GM18868 (cell line): ENCODE data around the gene ZNF79.
"Not testable (repeated sequence)": the region's sequence is repeated elsewhere in the genome, so short reads cannot be mapped to it uniquely, and the experiment has no call there.

Experiments used
- ATAC-seq: cut with Tn5 transposase; IDR thresholded peaks from one replicate; pipeline ENCODE4 v1.9.1; 2021; ENCODE audit warnings: mild to moderate bottlenecking, moderate library complexity; ENCODE audit not compliant: unreplicated experiment

ZNF79 gene

GRCh38 chr9:127451858-127452656 is 27.9 kb downstream of the ZNF79 start:
- ATAC-seq: peak; percentile 16

- ATAC-seq: no peak
Measured at GRCh38 chr9:127452691-127453090, 28.5 kb downstream of the ZNF79 start.

GRCh38 chr9:127455324-127455992 is 31.3 kb downstream of the ZNF79 start:
- no peak for ATAC-seq

- ATAC-seq: no peak
Measured at GRCh38 chr9:127457191-127457878, 33.2 kb downstream of the ZNF79 start.

- no peak for ATAC-seq
Measured at GRCh38 chr9:127458921-127459320, 34.7 kb downstream of the ZNF79 start.

GRCh38 chr9:127463382-127463781 is 39.2 kb downstream of the ZNF79 start:
- no peak for ATAC-seq

- ATAC-seq: no peak
Measured at GRCh38 chr9:127463911-127464310, 39.7 kb downstream of the ZNF79 start.

GRCh38 chr9:127466407-127466917 is 42.3 kb downstream of the ZNF79 start:
- not testable (repeated sequence) for ATAC-seq

- ATAC-seq: no peak
Measured at GRCh38 chr9:127467621-127468020, 43.4 kb downstream of the ZNF79 start.

- ATAC-seq: no peak
Measured at GRCh38 chr9:127470662-127471061, 46.5 kb downstream of the ZNF79 start.

- no peak for ATAC-seq
Measured at GRCh38 chr9:127473501-127473900, 49.3 kb downstream of the ZNF79 start.

GRCh38 chr9:127473932-127474331 is 49.8 kb downstream of the ZNF79 start:
- ATAC-seq: no peak

GRCh38 chr9:127474592-127474991 is 50.4 kb downstream of the ZNF79 start:
- no peak for ATAC-seq

- no peak for ATAC-seq
Measured at GRCh38 chr9:127479507-127480081, 55.4 kb downstream of the ZNF79 start.

- ATAC-seq: no peak
Measured at GRCh38 chr9:127482662-127483061, 58.5 kb downstream of the ZNF79 start.

- no peak for ATAC-seq
Measured at GRCh38 chr9:127485995-127486394, 61.8 kb downstream of the ZNF79 start.

GRCh38 chr9:127488946-127489345 is 64.8 kb downstream of the ZNF79 start:
- ATAC-seq: no peak

GRCh38 chr9:127489471-127490115 is 65.4 kb downstream of the ZNF79 start:
- ATAC-seq: no peak

- ATAC-seq: no peak
Measured at GRCh38 chr9:127490535-127491230, 66.5 kb downstream of the ZNF79 start.

GRCh38 chr9:127491516-127491915 is 67.3 kb downstream of the ZNF79 start:
- ATAC-seq: no peak
